ENCODE measurements around the gene IDE. TPM values are rescaled to one million over a fixed set of nuclear protein-coding genes. Genes with fewer than 3 reads are reported as not detected.

The IDE gene
- total and polyA plus RNA-seq, 2 of the 4 experiments (the other 2 are of a cell fraction) = 9.3 to 27.4 TPM

GRCh38 chr10:92604841-92605240 lies 30.9 kb upstream of the IDE start:
- intact Hi-C loops (cut with micrococcal nuclease) = no loop called here
- Histone ChIP-seq H3K4me3 (ENCODE audit: insufficient read depth, low read depth, low read length) (no peak overlapping the region), H4K8ac (ENCODE audit: low read depth in 2 of 2, low read length in 2 of 2) (peak overlapping the region in 1 of 2 experiments; percentile 22; a peak in 1 of 4 replicates), H2AFZ (replicated peaks; ENCODE audit: low read length, poor library complexity) (no peak overlapping the region), H3K4me2 (ENCODE audit: low read depth, low read length) (no peak overlapping the region), H3K4ac (ENCODE audit: low read depth, low read length) (no peak overlapping the region), H4K20me1 (ENCODE audit: insufficient read depth, low read length) (no peaks in the 10 kb centered on the region; the same call in 1 of the 2 replicates), H2BK15ac (ENCODE audit: low read depth, low read length) (no peak overlapping the region), H3K27ac (ENCODE audit: insufficient read depth, low read length) (no peak overlapping the region), H4K5ac (ENCODE audit: low read depth, low read length) (no peak overlapping the region), H2BK120ac (ENCODE audit: low read depth, low read length) (no peak overlapping the region), H3K56ac (ENCODE audit: extremely low read depth, insufficient read depth, low read length) (no peak overlapping the region), H4K91ac (ENCODE audit: insufficient read depth, low read depth, low read length) (no peak overlapping the region), H3K79me1 (ENCODE audit: low read depth in 1 of 2, low read length in 2 of 2) (peaks cover 10 to 29% of the 10 kb centered on the region in 2 experiments), H3K36me3 (ENCODE audit: control insufficient read depth, insufficient read depth, low read length) (peaks cover 2% of the 10 kb centered on the region; the same call in 1 of the 2 replicates), H3K9me3 (ENCODE audit: control insufficient read depth, insufficient read depth, low read length) (no peaks in the 10 kb centered on the region; the same call in 1 of the 2 replicates), H3K14ac (replicated peaks; ENCODE audit: low read depth, low read length) (no peak overlapping the region), H3K9me1 (ENCODE audit: insufficient read depth, low read length) (0 out of 2 replicates have a peak, but pooled peaks cover 2% of the 10 kb centered on the region), H3K4me1 (ENCODE audit: control insufficient read depth, insufficient read depth, low read length) (no peaks in the 10 kb centered on the region), H2BK20ac (ENCODE audit: low read depth, low read length) (no peak overlapping the region), H2AK9ac (replicated peaks; ENCODE audit: low read depth, low read length, poor library complexity) (no peak overlapping the region), H2BK5ac (ENCODE audit: low read depth, low read length, poor library complexity, severe bottlenecking) (no peak overlapping the region), H3K18ac (ENCODE audit: low read depth, low read length) (no peak overlapping the region), H3K23ac (ENCODE audit: low read depth, low read length) (no peak overlapping the region; the same call in 1 of the 2 replicates), H3K27me3 (ENCODE audit: control insufficient read depth, insufficient read depth, low read length) (no peaks in the 10 kb centered on the region), H3K9ac (ENCODE audit: low read depth, low read length) (no peak overlapping the region), H2AK5ac (ENCODE audit: low read depth, low read length) (no peak overlapping the region)
- ATAC-seq (ENCODE audit: low read depth) (no peak), DNase-seq (no peak)
- TF ChIP-seq BHLHE40 (IDR thresholded peaks at IDR 0.05; ENCODE audit: low read depth, low read length) (no peak), RCOR1 (IDR thresholded peaks at IDR 0.05; ENCODE audit: insufficient replicate concordance, low read length) (no peak), CTCF (conservative IDR thresholded peaks at IDR 0.05; ENCODE audit: low read depth, low read length) (no peak), CHD1 (IDR thresholded peaks at IDR 0.05; ENCODE audit: low read depth, low read length) (no peak), FOS (IDR thresholded peaks at IDR 0.05; ENCODE audit: low read depth, low read length) (no peak), MXI1 (IDR thresholded peaks at IDR 0.05; ENCODE audit: borderline replicate concordance, low read depth, low read length) (no peak), POLR2A (IDR thresholded peaks at IDR 0.05; ENCODE audit: low read depth, low read length) (no peak), CEBPB (IDR thresholded peaks at IDR 0.05; ENCODE audit: low read depth, low read length) (no peak), NFE2L2 (IDR thresholded peaks at IDR 0.05; ENCODE audit: low read depth, low read length) (no peak)
- TF ChIP-seq, protein P1, sequence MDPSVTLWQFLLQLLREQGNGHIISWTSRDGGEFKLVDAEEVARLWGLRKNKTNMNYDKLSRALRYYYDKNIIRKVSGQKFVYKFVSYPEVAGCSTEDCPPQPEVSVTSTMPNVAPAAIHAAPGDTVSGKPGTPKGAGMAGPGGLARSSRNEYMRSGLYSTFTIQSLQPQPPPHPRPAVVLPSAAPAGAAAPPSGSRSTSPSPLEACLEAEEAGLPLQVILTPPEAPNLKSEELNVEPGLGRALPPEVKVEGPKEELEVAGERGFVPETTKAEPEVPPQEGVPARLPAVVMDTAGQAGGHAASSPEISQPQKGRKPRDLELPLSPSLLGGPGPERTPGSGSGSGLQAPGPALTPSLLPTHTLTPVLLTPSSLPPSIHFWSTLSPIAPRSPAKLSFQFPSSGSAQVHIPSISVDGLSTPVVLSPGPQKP (IDR thresholded peaks at IDR 0.05; ENCODE audit: borderline replicate concordance, low read depth, low read length) = no peak
- TF ChIP-seq, protein P2, sequence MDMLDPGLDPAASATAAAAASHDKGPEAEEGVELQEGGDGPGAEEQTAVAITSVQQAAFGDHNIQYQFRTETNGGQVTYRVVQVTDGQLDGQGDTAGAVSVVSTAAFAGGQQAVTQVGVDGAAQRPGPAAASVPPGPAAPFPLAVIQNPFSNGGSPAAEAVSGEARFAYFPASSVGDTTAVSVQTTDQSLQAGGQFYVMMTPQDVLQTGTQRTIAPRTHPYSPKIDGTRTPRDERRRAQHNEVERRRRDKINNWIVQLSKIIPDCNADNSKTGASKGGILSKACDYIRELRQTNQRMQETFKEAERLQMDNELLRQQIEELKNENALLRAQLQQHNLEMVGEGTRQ (IDR thresholded peaks at IDR 0.05; ENCODE audit: low read depth, low read length) = no peak
- POLR2A ChIA-PET (ENCODE audit: unreplicated experiment) = no interaction called here
- CTCF ChIA-PET = interaction anchor here (0.5 kb wide), 1 partner anchor 78 kb away, joined by 7 read pairs; no protein-coding TSS in a partner anchor
- dilution Hi-C loops (cut with HindIII; ENCODE audit: low sequenced_read_pairs, unreplicated experiment) = no loop called here
- no CpG with 5 or more reads among the region's 2 CpGs for WGBS, 2 experiments (ENCODE audit: extremely low coverage in 2 of 2, insufficient read length in 1 of 2)
- no TSS peak for BruUV-seq (replicated peaks)
- in situ Hi-C loops (cut with MboI; ENCODE audit: low sequenced_read_pairs) = no loop called here
